ENCODE results near the gene XRCC4. TPM values are rescaled to one million over a fixed set of nuclear protein-coding genes. Genes with fewer than 3 reads are reported as not detected.

Gene XRCC4
- 10 to 100 TPM; 13.6 to 17.1 (median 14.4) TPM for total RNA-seq (2021; fragmentation: NEBNext Ultra II Directional; extraction: Animal tissue kit (Norgen Biotek cat#: 25700))
- long read RNA-seq, partial matches to known transcripts, result 7 of 18 reads
- long read RNA-seq, other reads (novel, unspliced or antisense), result 9 of 18 reads

DNA sequence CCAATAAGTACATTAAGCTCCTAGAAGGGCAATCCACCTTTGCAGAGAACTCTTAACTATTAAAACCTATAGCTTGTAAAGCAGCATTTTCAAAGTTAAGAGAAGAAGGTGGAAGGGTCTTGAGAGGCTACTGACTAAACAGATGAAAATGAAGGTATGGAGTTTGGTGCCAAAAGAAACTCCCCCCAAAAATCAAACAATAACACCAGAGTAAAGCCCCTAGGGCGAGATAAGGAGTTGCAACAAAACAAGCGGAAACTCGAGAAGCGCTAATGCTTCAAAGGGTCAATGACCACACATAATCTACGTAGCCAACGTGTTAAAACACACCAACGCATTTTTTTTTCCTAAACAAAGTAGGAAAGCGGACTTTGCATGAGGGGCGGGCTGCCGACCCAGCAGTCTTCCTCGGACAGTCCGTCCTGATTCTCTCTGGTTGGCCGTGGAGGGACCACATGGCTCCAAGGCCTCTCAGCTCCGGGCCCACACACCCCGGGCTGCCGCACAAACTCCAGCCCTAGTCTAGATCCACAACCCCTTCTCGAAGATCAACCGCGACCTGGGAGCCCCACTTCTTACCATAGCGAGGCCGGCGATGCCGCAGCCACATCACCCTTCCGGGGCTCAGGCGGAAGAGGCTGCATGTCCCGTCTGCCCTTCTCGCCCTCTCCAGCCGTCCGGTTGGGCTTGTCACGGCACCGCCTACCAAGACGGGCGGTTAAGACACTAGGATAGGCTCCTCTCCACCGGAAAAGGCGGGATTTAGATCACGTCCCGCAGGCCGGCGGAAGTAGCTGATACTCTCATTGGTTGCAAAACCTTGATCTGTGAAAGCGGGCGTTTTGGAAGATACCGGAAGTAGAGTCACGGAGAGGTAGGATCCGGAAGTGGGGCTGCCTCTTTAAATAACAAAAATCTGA is at the start of gene XRCC4, which contains the start of gene TMEM167A:
Gene XRCC4 (plus strand): TSS at position 806 of the 920 bp plus-strand sequence. CDS start 27,373 bp downstream, outside the sequence.
Gene TMEM167A (minus strand): TSS at position 653 of the 920 bp plus-strand sequence. CDS start 71 bp downstream, at position 582.
- no peak for TF ChIP-seq CTCF (IDR thresholded peaks at IDR 0.05)
- DNase-seq, result peak; percentile 99
- Mint-ChIP-seq H3K27ac (peak within 1 kb of the TSS; percentile 100), H3K9me3 (no peaks in the 10 kb centered on the region), H3K36me3 (ENCODE audit: low read depth) (peaks cover 32% of the 10 kb centered on the region), H3K4me1 (ENCODE audit: low read depth) (peaks cover 51% of the 10 kb centered on the region), H3K27me3 (ENCODE audit: insufficient read depth) (peaks cover 3% of the 10 kb centered on the region), H3K4me3 (peak within 1 kb of the TSS; percentile 100)

DNA sequence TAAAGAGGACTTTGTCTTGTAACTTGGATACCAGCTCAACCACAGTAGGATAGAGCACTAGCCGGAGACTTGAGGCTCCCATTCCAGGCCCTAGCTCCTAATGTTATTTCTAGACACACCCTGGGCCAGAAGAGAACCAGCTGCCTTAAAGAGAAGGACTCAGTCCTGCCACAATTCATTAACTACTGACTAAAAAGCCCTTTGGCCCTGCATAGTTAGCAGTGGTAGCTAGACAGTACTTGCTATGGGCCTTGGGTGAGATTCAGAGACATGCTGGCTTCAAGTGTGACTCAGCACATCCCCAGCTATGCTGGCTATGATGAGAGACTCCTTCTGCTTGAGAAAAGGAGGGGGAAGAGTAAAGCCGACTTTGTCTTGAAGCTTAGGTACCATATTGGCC is 47.4 kb upstream of the XRCC4 start:
- Mint-ChIP-seq H3K27me3 (ENCODE audit: insufficient read depth) (peaks cover 1% of the 10 kb centered on the region), H3K4me1 (ENCODE audit: low read depth) (peaks cover 39% of the 10 kb centered on the region), H3K27ac (peak overlapping the region; percentile 74), H3K4me3 (no peak overlapping the region; the same call in 1 of the 2 replicates), H3K36me3 (ENCODE audit: low read depth) (no peaks in the 10 kb centered on the region), H3K9me3 (no peaks in the 10 kb centered on the region)
- TF ChIP-seq CTCF (IDR thresholded peaks at IDR 0.05), result no peak
- DNase-seq, result peak; percentile 74

GRCh38 chr5:83031381-83031780 is 46.0 kb upstream of the XRCC4 start:
- Mint-ChIP-seq H3K27me3 (ENCODE audit: insufficient read depth) (no peaks in the 10 kb centered on the region; the same call in 1 of the 2 replicates), H3K9me3 (no peaks in the 10 kb centered on the region), H3K36me3 (ENCODE audit: low read depth) (no peaks in the 10 kb centered on the region), H3K4me1 (ENCODE audit: low read depth) (peaks cover 29% of the 10 kb centered on the region), H3K4me3 (no peak overlapping the region), H3K27ac (no peak overlapping the region)
- DNase-seq, result peak; percentile 6
- no peak for TF ChIP-seq CTCF (IDR thresholded peaks at IDR 0.05)

DNA sequence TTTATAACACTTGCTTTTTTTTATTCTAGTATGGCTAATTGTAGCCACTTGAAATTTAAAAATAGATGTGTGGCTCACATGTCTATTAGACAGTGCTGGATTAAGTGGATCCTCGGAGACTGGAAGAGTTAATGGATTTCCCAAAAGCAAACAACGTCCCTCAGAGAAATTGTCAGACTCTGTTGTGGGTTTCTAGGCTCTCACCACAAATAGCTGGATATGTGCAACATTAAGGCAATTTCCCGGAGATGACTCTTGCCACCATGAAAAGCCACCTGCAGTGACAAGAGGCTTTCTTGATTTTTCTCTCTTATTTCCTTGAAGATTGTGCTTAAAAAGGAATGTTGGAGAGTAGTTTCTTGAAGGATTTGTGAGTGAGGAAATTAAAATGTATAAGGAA is 43.3 kb upstream of the XRCC4 start:
- Mint-ChIP-seq H3K4me3 (no peak overlapping the region), H3K9me3 (no peaks in the 10 kb centered on the region), H3K27me3 (ENCODE audit: insufficient read depth) (no peaks in the 10 kb centered on the region), H3K27ac (no peak overlapping the region), H3K4me1 (ENCODE audit: low read depth) (peaks cover 29% of the 10 kb centered on the region), H3K36me3 (ENCODE audit: low read depth) (no peaks in the 10 kb centered on the region)
- no peak for DNase-seq
- no peak for TF ChIP-seq CTCF (IDR thresholded peaks at IDR 0.05)

GRCh38 chr5:83034528-83035207 is 42.7 kb upstream of the XRCC4 start:
- Mint-ChIP-seq H3K27me3 (ENCODE audit: insufficient read depth) (no peaks in the 10 kb centered on the region), H3K36me3 (ENCODE audit: low read depth) (no peaks in the 10 kb centered on the region), H3K4me3 (no peak overlapping the region), H3K4me1 (ENCODE audit: low read depth) (peaks cover 27% of the 10 kb centered on the region), H3K27ac (no peak overlapping the region), H3K9me3 (no peaks in the 10 kb centered on the region)
- TF ChIP-seq CTCF (IDR thresholded peaks at IDR 0.05), result no peak
- DNase-seq, result no peak

Measured in HFFc6 (cell line).